GM23338 (cell line): ENCODE results near the gene RFX4. TPM values are rescaled to one million over a fixed set of nuclear protein-coding genes. Genes with fewer than 3 reads are reported as not detected.
A peak's percentile ranks its signal among the peaks of the same experiment; 100 is the strongest.

ENCODE experiments used
- ATAC-seq: fragments of 200-7000 bp; cut with Tn5 transposase; 3 replicates; pipeline ENCODE4 v1.9.1; 2020
- DNase-seq: peaks from one replicate; pipeline ENCODE4 v3.0.0-alpha.2; 2015; ENCODE audit warnings: low spot score
- H2AFZ ChIP-seq: fragments of 200-600 bp; sonication (generic); 2 replicates; pipeline ENCODE4 v1.8.0; 2016; ENCODE audit warnings: antibody characterized with exemption, mild to moderate bottlenecking, moderate library complexity
- H3F3A ChIP-seq: fragments of 200-600 bp; sonication (generic); replicated peaks from 2 replicates; pipeline ENCODE4 v1.8.0; 2017; ENCODE audit warnings: antibody characterized with exemption, mixed run types, low read depth
- H3K27ac ChIP-seq: fragments of 200-600 bp; sonication (generic); 2 replicates; pipeline ENCODE4 v1.6.1; 2016; ENCODE audit warnings: low read depth
- H3K27me3 ChIP-seq: fragments of 200-600 bp; sonication (generic); 2 replicates; pipeline ENCODE4 v1.8.0; 2016; ENCODE audit warnings: mild to moderate bottlenecking, mixed run types, moderate library complexity; ENCODE audit not compliant: insufficient read depth
- H3K36me3 ChIP-seq: fragments of 200-600 bp; sonication (generic); 2 replicates; pipeline ENCODE4 v1.8.0; 2016; ENCODE audit warnings: mild to moderate bottlenecking; ENCODE audit not compliant: insufficient read depth
- H3K4me1 ChIP-seq: fragments of 200-600 bp; sonication (generic); 2 replicates; pipeline ENCODE4 v1.8.0; 2016; ENCODE audit warnings: mild to moderate bottlenecking, moderate library complexity; ENCODE audit not compliant: insufficient read depth
- H3K4me2 ChIP-seq: fragments of 200-600 bp; sonication (generic); 2 replicates; pipeline ENCODE4 v1.7.1; 2017; ENCODE audit warnings: mixed run types
- H3K4me3 ChIP-seq: fragments of 200-600 bp; sonication (generic); 2 replicates; pipeline ENCODE4 v1.6.1; 2016; ENCODE audit warnings: mixed run types
- H3K79me2 ChIP-seq: fragments of 200-600 bp; sonication (generic); replicated peaks from 2 replicates; pipeline ENCODE4 v1.8.0; 2017; ENCODE audit warnings: mild to moderate bottlenecking; ENCODE audit not compliant: insufficient read depth
- H3K9me2 ChIP-seq: fragments of 200-600 bp; sonication (generic); 2 replicates; pipeline ENCODE4 v1.8.0; 2017; ENCODE audit not compliant: insufficient read depth
- H4K20me1 ChIP-seq: fragments of 200-600 bp; sonication (generic); replicated peaks from 2 replicates; pipeline ENCODE4 v1.8.0; 2017; ENCODE audit warnings: mild to moderate bottlenecking; ENCODE audit not compliant: insufficient read depth
- H3K27ac Mint-ChIP-seq: 2 replicates; pipeline ENCODE4 v1.8.0; 2020; ENCODE audit warnings: inconsistent platforms, mild to moderate bottlenecking, moderate library complexity, mixed read lengths
- H3K27me3 Mint-ChIP-seq: 3 replicates; pipeline ENCODE4 v1.8.0; 2022; ENCODE audit warnings: low read depth, mild to moderate bottlenecking, moderate library complexity, mixed read lengths, inconsistent platforms; ENCODE audit not compliant: insufficient read depth, poor library complexity
- H3K36me3 Mint-ChIP-seq: 3 replicates; pipeline ENCODE4 v1.8.0; 2021; ENCODE audit warnings: low read depth, mild to moderate bottlenecking, inconsistent platforms, moderate library complexity, mixed read lengths
- H3K4me1 Mint-ChIP-seq: 3 replicates; pipeline ENCODE4 v1.8.0; 2020; ENCODE audit warnings: mild to moderate bottlenecking, inconsistent platforms, mixed read lengths
- H3K4me3 Mint-ChIP-seq: 3 replicates; pipeline ENCODE4 v1.8.0; 2021; ENCODE audit warnings: moderate library complexity, mild to moderate bottlenecking, inconsistent platforms, mixed read lengths
- H3K9me3 Mint-ChIP-seq: 3 replicates; pipeline ENCODE4 v1.8.0; 2020; ENCODE audit warnings: moderate library complexity, mild to moderate bottlenecking, inconsistent platforms, mixed read lengths
- CREB1 ChIP-seq: fragments of 250-450 bp; sonication (Bioruptor Pico); IDR thresholded peaks from 2 replicates; pipeline ENCODE4 v1.5.0; 2020; ENCODE audit warnings: low read depth, mild to moderate bottlenecking, moderate library complexity
- CTCF ChIP-seq, 2 experiments: fragments of 200-600 bp in 1 of 2; sonication (generic) in 1 of 2; conservative IDR thresholded peaks; 2 replicates each; pipeline versions ENCODE4 v1.5.1 to v1.6.1; 2016 to 2017; ENCODE audit warnings: antibody characterized with exemption in 2 of 2, low read depth in 2 of 2, mild to moderate bottlenecking in 2 of 2, moderate library complexity in 1 of 2
- EZH2 ChIP-seq: fragments of 200-600 bp; sonication (generic); IDR thresholded peaks from one replicate; pipeline ENCODE4 v1.8.0; 2017; ENCODE audit warnings: antibody characterized with exemption, mild to moderate bottlenecking, low read depth; ENCODE audit not compliant: unreplicated experiment
- NANOG ChIP-seq: IDR thresholded peaks from 2 replicates; pipeline ENCODE4 v1.6.1; 2016; ENCODE audit warnings: antibody characterized with exemption, borderline replicate concordance
- REST ChIP-seq: IDR thresholded peaks from one replicate; pipeline ENCODE4 v1.6.1; 2018; ENCODE audit warnings: antibody characterized with exemption; ENCODE audit not compliant: unreplicated experiment
- STAT1 ChIP-seq: IDR thresholded peaks from one replicate; pipeline ENCODE4 v1.6.1; 2016; ENCODE audit warnings: antibody characterized with exemption; ENCODE audit not compliant: unreplicated experiment
- ZNF114 ChIP-seq: fragments of 250-450 bp; sonication (Bioruptor Pico); IDR thresholded peaks from 2 replicates; pipeline ENCODE4 v1.5.0; 2020; ENCODE audit warnings: mild to moderate bottlenecking, moderate library complexity
- ZNF331 ChIP-seq: fragments of 250-450 bp; sonication (Bioruptor Pico); IDR thresholded peaks from 2 replicates; pipeline ENCODE4 v1.5.0; 2020; ENCODE audit warnings: low read depth, mild to moderate bottlenecking, moderate library complexity
- polyA plus RNA-seq: library from polyadenylated mRNA; unstranded; fragments of >200 nt; fragmentation: Nextera tagmentation; extraction: Ambion mirVana; gene quantifications from 2 replicates; pipeline ENCODE4 v1.2.1, GENCODE V29; 2016
- total RNA-seq: library from RNA; depleted of rRNA; stranded (reverse); fragments of >200 nt; shearing (Covaris generic); gene quantifications from 2 replicates; pipeline ENCODE4 v1.2.3, GENCODE V29; 2014

RFX4 gene
- total and polyA plus RNA-seq, 2 experiments from 2014 or later: 0.23 TPM; not detected in 1

- H2AFZ ChIP-seq: no peak overlapping the region
- no peak overlapping the region for H3K27ac ChIP-seq
- H3K27me3 Mint-ChIP-seq: no peaks in the 10 kb centered on the region
- peak; percentile 22 to 41; a peak in 3 of 4 replicates for TF ChIP-seq CTCF (conservative IDR thresholded peaks at IDR 0.05; ENCODE audit: low read depth in 2 of 2)
- TF ChIP-seq STAT1: no peak
- H3K27ac Mint-ChIP-seq: no peak overlapping the region
- no peak overlapping the region for H3K4me3 ChIP-seq
- no peaks in the 10 kb centered on the region for H3K9me2 ChIP-seq
- peaks cover 5% of the 10 kb centered on the region; the same call in 2 of the 3 replicates for H3K4me1 Mint-ChIP-seq
- peaks cover 6% of the 10 kb centered on the region; the same call in 1 of the 3 replicates for H3K9me3 Mint-ChIP-seq
- no peak overlapping the region for H3K4me3 Mint-ChIP-seq
- no peaks in the 10 kb centered on the region for H3K27me3 ChIP-seq
- H3K79me2 ChIP-seq: peaks cover 38% of the 10 kb centered on the region
- H3K36me3 ChIP-seq: peaks cover 24% of the 10 kb centered on the region
- ATAC-seq (no peak), DNase-seq (no peak)
- H4K20me1 ChIP-seq: peaks cover 8% of the 10 kb centered on the region
- H3K4me1 ChIP-seq: no peaks in the 10 kb centered on the region
- H3K36me3 Mint-ChIP-seq: peaks cover 59% of the 10 kb centered on the region
- no peaks in the 10 kb centered on the region for H3F3A ChIP-seq
- H3K4me2 ChIP-seq: no peak overlapping the region
Observed at GRCh38 chr12:106790020-106790419, 207.2 kb downstream of the RFX4 start.

GRCh38 chr12:106791531-106791930, 208.7 kb downstream of the RFX4 start:
- ATAC-seq (no peak), DNase-seq (no peak)
- Histone ChIP-seq H3F3A (no peaks in the 10 kb centered on the region), H3K4me1 (no peaks in the 10 kb centered on the region), H4K20me1 (peaks cover 8% of the 10 kb centered on the region), H3K79me2 (peaks cover 23% of the 10 kb centered on the region), H3K4me2 (no peak overlapping the region), H3K27me3 (no peaks in the 10 kb centered on the region), H3K9me2 (no peaks in the 10 kb centered on the region), H3K4me3 (no peak overlapping the region), H3K36me3 (peaks cover 21% of the 10 kb centered on the region), H3K27ac (no peak overlapping the region), H2AFZ (no peak overlapping the region)
- Mint-ChIP-seq H3K36me3 (peaks cover 46% of the 10 kb centered on the region), H3K27me3 (no peaks in the 10 kb centered on the region), H3K27ac (no peak overlapping the region), H3K4me3 (no peak overlapping the region), H3K4me1 (peaks cover 5% of the 10 kb centered on the region; the same call in 2 of the 3 replicates), H3K9me3 (peaks cover 6% of the 10 kb centered on the region; the same call in 1 of the 3 replicates)
- TF ChIP-seq CREB1 (CRISPR knock-in tag) (no peak), CTCF (conservative IDR thresholded peaks at IDR 0.05; ENCODE audit: low read depth in 2 of 2) (no peak), ZNF331 (CRISPR knock-in tag) (no peak), STAT1 (no peak), REST (no peak), EZH2 (no peak), ZNF114 (CRISPR knock-in tag) (no peak), NANOG (no peak)
